ENCODE data around the gene CINP.

CINP gene

GRCh38 chr14:102320033-102320660 lies 42.5 kb downstream of the CINP start:
- peak overlapping the region; percentile 87 for H3K27ac ChIP-seq
- ChIA-PET CTCF (no interaction called here), POLR2A (ENCODE audit: low non-redundant PET) (no interaction called here)
- TF ChIP-seq CTCF (conservative IDR thresholded peaks at IDR 0.05; ENCODE audit: low read depth), result no peak
- no peak for DNase-seq (ENCODE audit: low spot score)

GRCh38 chr14:102319351-102320032 lies 43.2 kb downstream of the CINP start, which contains the start of gene ZNF839:
Gene ZNF839 (plus strand): TSS chr14:102319746. CDS start chr14:102319766, 20 bp downstream.
- CTCF ChIA-PET, result no interaction called here
- no peak for TF ChIP-seq CTCF (conservative IDR thresholded peaks at IDR 0.05; ENCODE audit: low read depth)
- DNase-seq (ENCODE audit: low spot score), result peak; percentile 82
- peak within 1 kb of the TSS; percentile 87 for H3K27ac ChIP-seq
- POLR2A ChIA-PET (ENCODE audit: low non-redundant PET), result no interaction called here

DNA sequence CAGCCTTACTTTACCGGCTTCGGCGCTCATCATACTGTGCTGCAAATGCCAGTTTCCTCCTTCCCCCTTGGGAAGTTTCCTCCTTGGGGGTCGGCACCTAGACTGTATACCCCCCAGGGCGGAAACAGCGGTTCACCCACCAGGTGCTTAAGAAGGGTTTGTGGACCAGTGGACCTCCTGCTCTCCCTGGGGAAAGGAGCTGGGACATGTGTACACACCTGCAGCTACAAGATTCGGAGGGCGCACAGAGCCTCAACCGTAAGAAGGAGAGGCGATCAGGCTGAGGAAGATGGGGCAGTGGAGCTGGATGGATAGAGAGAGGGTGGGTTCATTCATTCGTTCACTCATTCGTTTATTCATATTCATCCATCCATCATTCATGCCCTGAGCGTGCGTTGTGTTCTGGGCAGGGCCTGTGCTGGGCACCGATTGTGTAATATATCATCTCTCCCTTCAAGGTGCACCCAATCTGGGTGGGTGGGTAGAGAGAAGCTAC lies 43.9 kb downstream of the CINP start:
- DNase-seq (ENCODE audit: low spot score), result no peak
- no peak for TF ChIP-seq CTCF (conservative IDR thresholded peaks at IDR 0.05; ENCODE audit: low read depth)
- ChIA-PET CTCF (no interaction called here), POLR2A (ENCODE audit: low non-redundant PET) (no interaction called here)
- peak overlapping the region; percentile 87 for H3K27ac ChIP-seq

GRCh38 chr14:102317564-102318248 lies 45.0 kb downstream of the CINP start:
- ChIA-PET CTCF (interaction anchor here (0.5 to 1.0 kb wide), 10 partner anchors 14 to 306 kb away, joined by 3 to 9 read pairs (median 4); partner anchors contain the start of gene WDR20), POLR2A (ENCODE audit: low non-redundant PET) (no interaction called here)
- peak overlapping the region; percentile 87 for H3K27ac ChIP-seq
- DNase-seq (ENCODE audit: low spot score), result no peak
- no peak for TF ChIP-seq CTCF (conservative IDR thresholded peaks at IDR 0.05; ENCODE audit: low read depth)

DNA sequence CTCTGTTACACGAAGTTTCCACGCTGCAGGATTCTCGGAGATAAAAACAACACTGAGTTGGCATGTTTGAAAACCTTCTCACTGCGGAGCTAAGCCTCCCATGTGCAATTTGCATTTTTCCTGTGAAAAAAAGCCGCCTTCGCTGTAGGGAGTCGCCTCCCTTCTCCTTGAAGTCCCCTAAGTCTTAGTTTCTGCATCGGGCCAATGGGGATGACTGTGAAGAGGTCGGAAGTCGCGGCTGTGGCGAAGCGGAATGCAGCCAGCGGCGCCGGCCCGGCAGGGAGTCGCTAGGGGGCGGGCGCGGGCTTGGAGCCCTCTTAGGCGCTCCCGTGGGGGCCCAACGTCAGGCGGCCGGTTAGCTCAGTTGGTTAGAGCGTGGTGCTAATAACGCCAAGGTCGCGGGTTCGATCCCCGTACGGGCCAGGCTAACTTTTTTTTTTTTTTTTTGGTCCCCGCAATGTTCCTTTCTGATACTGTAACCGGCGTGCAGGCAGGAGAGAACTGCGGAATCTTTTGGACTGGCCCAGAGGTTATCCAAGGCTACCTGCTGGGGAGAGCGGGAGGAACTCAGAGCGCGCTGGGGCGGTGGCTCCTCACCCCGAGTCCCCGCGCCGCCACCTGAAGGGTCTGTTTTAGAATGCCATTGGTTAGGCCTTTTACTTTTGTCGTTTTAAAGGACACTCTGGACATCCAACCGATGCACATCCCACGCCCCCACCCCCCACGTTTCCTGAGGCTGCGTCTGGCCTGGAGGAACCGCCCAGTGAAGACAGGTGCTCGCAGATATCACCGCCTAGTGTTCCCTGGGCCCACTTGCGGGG lies 45.7 kb downstream of the CINP start:
- H3K27ac ChIP-seq, result peak overlapping the region; percentile 86
- DNase-seq (ENCODE audit: low spot score), result peak; percentile 85
- TF ChIP-seq CTCF (conservative IDR thresholded peaks at IDR 0.05; ENCODE audit: low read depth), result peak; percentile 75
- ChIA-PET POLR2A (ENCODE audit: low non-redundant PET) (interaction anchor here (0.6 to 0.7 kb wide), 3 partner anchors 52 to 192 kb away, joined by 5 to 8 read pairs (median 7); no protein-coding TSS in a partner anchor), CTCF (interaction anchor here (0.5 to 1.3 kb wide), 14 partner anchors 9 to 412 kb away, joined by 3 to 9 read pairs (median 3); partner anchors contain the start of gene WDR20)
